Measurements from ENCODE around the gene ECE2. TPM values are rescaled to one million over a fixed set of nuclear protein-coding genes. Genes with fewer than 3 reads are reported as not detected.

ECE2 gene
- total and polyA plus RNA-seq, 10 donors, result not detected

DNA sequence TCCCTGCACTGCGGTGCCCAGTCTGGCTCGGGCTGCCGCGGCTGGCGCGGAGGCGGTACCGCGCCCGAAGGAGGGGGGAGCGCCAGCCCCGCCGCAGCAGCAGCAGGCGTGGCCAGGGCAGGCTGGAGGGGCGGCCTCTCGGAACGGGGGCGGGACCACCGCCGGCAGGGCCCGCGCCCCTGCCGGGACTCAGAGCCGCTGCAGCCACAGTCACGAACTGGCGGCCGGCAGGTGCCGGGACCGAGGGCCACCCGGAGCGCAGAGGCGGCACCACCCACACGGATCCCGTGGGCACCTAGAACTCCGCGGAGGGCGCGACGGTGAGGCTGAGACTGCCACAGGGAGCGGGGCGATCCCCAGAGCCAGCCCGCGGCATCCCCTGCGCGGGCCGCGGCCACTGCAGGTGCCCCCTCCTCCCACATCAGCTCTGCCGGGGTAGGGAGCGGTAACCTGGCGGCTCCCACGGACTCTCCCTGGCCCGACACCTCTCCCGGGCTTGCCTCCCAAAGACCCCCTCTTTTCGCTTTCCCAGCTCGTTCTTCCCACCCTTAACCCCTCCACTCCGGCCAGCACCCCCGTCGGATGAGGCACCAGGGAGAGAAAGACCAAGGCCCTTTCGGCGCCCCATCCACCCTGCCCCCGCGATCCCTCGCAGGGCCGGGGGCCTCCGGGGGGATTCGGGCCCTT is 46.3 kb upstream of the ECE2 start, which contains the start of gene VWA5B2:
Gene VWA5B2 (plus strand): TSS at position 192 of the 687 bp plus-strand sequence. CDS start 944 bp downstream, outside the sequence.
- Histone ChIP-seq H3K36me3 (no peaks in the 10 kb centered on the region), H3K27me3 (replicated peaks in 1 of 7) (peaks cover 4 to 96% (median 47%) of the 10 kb centered on the region in 7 donors), H3K4me1 (peaks cover 8 to 28% (median 25%) of the 10 kb centered on the region in 6 donors), H3K27ac (no peak within 1 kb of the TSS), H3K4me3 (peak within 1 kb of the TSS; percentile 40 to 72 (median 52)), H3K9me3 (no peaks in the 10 kb centered on the region)
- DNase-seq, result peak; percentile 90
- TF ChIP-seq POLR2A (IDR thresholded peaks at IDR 0.05) (no peak), POLR2AphosphoS5 (IDR thresholded peaks at IDR 0.05) (peak in 2 of 3 donors; percentile 30 to 37)
- TF ChIP-seq, protein P1, sequence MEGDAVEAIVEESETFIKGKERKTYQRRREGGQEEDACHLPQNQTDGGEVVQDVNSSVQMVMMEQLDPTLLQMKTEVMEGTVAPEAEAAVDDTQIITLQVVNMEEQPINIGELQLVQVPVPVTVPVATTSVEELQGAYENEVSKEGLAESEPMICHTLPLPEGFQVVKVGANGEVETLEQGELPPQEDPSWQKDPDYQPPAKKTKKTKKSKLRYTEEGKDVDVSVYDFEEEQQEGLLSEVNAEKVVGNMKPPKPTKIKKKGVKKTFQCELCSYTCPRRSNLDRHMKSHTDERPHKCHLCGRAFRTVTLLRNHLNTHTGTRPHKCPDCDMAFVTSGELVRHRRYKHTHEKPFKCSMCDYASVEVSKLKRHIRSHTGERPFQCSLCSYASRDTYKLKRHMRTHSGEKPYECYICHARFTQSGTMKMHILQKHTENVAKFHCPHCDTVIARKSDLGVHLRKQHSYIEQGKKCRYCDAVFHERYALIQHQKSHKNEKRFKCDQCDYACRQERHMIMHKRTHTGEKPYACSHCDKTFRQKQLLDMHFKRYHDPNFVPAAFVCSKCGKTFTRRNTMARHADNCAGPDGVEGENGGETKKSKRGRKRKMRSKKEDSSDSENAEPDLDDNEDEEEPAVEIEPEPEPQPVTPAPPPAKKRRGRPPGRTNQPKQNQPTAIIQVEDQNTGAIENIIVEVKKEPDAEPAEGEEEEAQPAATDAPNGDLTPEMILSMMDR (IDR thresholded peaks at IDR 0.05 in 8 of 11, conservative IDR thresholded peaks at IDR 0.05 in 3 of 11), result peak in 9 of 11 experiments; percentile 5 to 60 (median 42)
- intact Hi-C loops (cut with DNase I; ENCODE audit: low total_unique reads), result no loop called here
- 1 to 2% (median 1%) methylated on average over 36 to 66 of the region's 66 CpGs for WGBS, 5 donors

DNA sequence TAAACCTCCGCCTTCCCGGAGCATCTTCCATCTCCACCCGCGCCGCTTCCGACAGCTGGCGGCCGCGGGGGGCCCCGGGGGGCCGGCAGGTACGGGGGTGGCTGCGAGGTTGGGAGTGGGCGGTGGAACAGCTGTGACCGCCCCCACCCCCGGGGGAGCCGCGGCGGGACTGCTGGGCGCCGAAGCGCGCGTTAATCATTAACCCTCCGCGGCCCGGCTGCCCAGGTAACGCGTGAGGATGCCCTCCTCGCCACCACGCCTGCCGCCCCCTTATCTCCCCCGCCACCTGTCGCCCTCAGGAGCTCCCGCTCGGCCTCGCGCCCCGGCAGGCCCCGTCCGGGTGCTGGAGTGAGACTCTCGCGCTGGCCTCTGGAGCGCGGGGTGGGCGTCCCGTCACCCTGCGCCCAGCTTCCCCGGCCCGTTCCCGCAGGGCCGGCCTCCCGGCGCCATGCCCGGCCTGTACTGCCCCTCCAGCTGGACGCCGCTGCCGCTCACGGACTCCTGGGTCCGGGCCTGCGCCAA is 45.7 kb upstream of the ECE2 start:
- intact Hi-C loops (cut with DNase I; ENCODE audit: low total_unique reads), result no loop called here
- Histone ChIP-seq H3K36me3 (no peaks in the 10 kb centered on the region), H3K4me1 (peaks cover 8 to 28% (median 25%) of the 10 kb centered on the region in 6 donors), H3K9me3 (no peaks in the 10 kb centered on the region), H3K27me3 (replicated peaks in 1 of 7) (peaks cover 4 to 97% (median 47%) of the 10 kb centered on the region in 7 donors), H3K27ac (no peak overlapping the region), H3K4me3 (peak overlapping the region; percentile 40 to 72 (median 52))
- WGBS, 5 donors, result 0 to 3% (median 1%) methylated on average over 25 to 61 of the region's 61 CpGs; no CpG with 5 or more reads in 1 of the 5 donors
- no peak for DNase-seq
- no peak for TF ChIP-seq POLR2A (IDR thresholded peaks at IDR 0.05)

DNA sequence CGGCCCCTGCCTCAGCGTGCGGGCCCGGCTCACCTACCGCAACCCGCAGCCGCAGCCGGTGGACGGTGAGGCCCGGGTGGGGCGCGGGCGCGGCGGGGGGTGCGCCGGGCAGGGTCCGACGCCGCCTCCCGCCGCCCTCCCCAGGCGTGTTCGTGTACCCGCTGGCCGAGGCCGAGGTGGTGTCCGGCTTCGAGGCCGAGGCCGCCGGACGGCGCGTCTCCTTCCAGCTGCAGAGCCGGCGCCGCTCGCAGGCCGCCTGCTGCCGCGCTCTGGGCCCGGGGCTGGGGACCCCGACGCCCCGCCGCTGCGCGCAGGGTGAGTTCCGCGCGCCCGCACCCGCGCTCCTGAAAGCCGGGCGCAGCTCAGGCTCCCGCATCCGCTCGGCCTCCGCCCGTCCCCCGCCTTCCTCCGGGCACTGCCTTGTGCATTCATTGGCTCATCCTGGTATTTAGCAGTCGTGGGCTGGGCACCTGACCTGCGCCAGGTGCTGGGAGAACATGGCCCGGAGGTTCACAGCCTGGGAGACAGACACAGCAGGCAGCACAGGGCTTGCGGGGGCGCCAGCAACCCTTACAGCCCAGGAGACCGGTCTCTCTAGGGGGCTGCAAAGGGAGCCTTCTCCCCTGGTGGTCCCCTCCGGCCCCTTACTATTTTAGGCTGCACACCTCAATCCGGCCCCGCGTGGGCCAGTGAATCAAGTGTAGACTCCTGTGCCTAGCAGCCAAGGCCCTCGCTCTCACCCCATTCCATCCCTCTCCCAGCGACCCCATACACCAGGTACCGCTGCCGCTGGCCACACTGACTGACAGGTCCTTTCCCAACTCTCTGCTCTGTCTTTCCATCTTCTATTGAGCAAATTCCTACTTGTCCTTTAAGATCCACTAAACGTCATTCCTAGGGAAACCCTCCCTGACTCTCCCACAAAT is 45.0 kb upstream of the ECE2 start:
- TF ChIP-seq, protein P1 (IDR thresholded peaks at IDR 0.05 in 8 of 11, conservative IDR thresholded peaks at IDR 0.05 in 3 of 11), result no peak
- no peak for TF ChIP-seq POLR2AphosphoS5 (IDR thresholded peaks at IDR 0.05)
- no peak for TF ChIP-seq POLR2A (IDR thresholded peaks at IDR 0.05)
- intact Hi-C loops (cut with DNase I; ENCODE audit: low total_unique reads), result no loop called here
- Histone ChIP-seq H3K9me3 (no peaks in the 10 kb centered on the region), H3K4me3 (peak overlapping the region in 7 of 8 donors; percentile 40 to 72 (median 53)), H3K4me1 (peaks cover 8 to 28% (median 25%) of the 10 kb centered on the region in 6 donors), H3K36me3 (no peaks in the 10 kb centered on the region), H3K27ac (no peak overlapping the region), H3K27me3 (replicated peaks in 1 of 7) (peaks cover 4 to 94% (median 47%) of the 10 kb centered on the region in 7 donors)
- 6 to 31% (median 9%) methylated on average over 22 to 79 of the region's 79 CpGs for WGBS, 5 donors
- no peak for DNase-seq

DNA sequence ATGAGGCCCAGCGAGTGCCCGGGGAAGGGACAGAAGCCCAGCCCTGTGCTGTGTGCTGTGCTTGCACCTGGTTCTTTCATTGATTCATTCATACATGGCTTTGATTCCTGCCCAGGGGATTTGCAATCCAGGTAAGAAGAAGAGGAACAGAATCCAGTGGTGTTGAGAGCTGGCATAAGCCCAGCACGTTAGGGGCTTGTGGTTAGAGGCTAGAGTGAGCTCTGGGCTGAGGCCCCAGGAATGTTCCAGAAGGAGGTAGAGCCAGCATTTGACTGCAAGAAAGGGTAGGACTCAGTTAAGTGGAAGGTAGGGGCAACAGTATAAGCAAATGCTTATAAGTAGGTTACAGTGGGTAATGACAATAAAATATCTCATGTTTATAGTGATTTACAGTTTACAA is 44.2 kb upstream of the ECE2 start:
- intact Hi-C loops (cut with DNase I; ENCODE audit: low total_unique reads), result no loop called here
- TF ChIP-seq POLR2A (IDR thresholded peaks at IDR 0.05) (no peak), POLR2AphosphoS5 (IDR thresholded peaks at IDR 0.05) (no peak)
- TF ChIP-seq, protein P1 (IDR thresholded peaks at IDR 0.05 in 8 of 11, conservative IDR thresholded peaks at IDR 0.05 in 3 of 11), result no peak
- Histone ChIP-seq H3K4me3 (no peak overlapping the region), H3K4me1 (peaks cover 8 to 28% (median 25%) of the 10 kb centered on the region in 6 donors), H3K9me3 (no peaks in the 10 kb centered on the region), H3K36me3 (no peaks in the 10 kb centered on the region), H3K27ac (no peak overlapping the region), H3K27me3 (replicated peaks in 1 of 7) (peaks cover 4 to 94% (median 47%) of the 10 kb centered on the region in 7 donors)
- no peak for DNase-seq
- 50 to 65% (median 58%) methylated on average over 3 of the region's 3 CpGs for WGBS, 5 donors
